Nephron progenitor cell (in vitro differentiated cells): ENCODE measurements around the gene IFITM5.

Source experiments
- DNase-seq: peaks from one replicate; pipeline ENCODE4 v3.0.0; 2021
- H3K27ac Mint-ChIP-seq: 2 replicates; pipeline ENCODE4 v1.8.0; 2021; ENCODE audit warnings: mild to moderate bottlenecking, moderate library complexity, mixed read lengths
- H3K27me3 Mint-ChIP-seq: 2 replicates; pipeline ENCODE4 v1.8.0; 2021; ENCODE audit warnings: mild to moderate bottlenecking, low read depth, mixed read lengths; ENCODE audit not compliant: poor library complexity
- H3K36me3 Mint-ChIP-seq: 2 replicates; pipeline ENCODE4 v1.8.0; 2021; ENCODE audit warnings: low read depth, mixed read lengths
- H3K4me1 Mint-ChIP-seq: 2 replicates; pipeline ENCODE4 v1.8.0; 2021; ENCODE audit warnings: mixed read lengths
- H3K4me3 Mint-ChIP-seq: 2 replicates; pipeline ENCODE4 v1.8.0; 2021; ENCODE audit warnings: mild to moderate bottlenecking, moderate library complexity, mixed read lengths
- H3K9me3 Mint-ChIP-seq: 2 replicates; pipeline ENCODE4 v1.8.0; 2021; ENCODE audit warnings: mild to moderate bottlenecking, moderate library complexity, mixed read lengths
- CTCF ChIP-seq: fragments of 200-600 bp; sonication (generic); IDR thresholded peaks from 2 replicates; pipeline ENCODE4 v1.5.0; 2021; ENCODE audit warnings: antibody characterized with exemption

Gene IFITM5

DNA sequence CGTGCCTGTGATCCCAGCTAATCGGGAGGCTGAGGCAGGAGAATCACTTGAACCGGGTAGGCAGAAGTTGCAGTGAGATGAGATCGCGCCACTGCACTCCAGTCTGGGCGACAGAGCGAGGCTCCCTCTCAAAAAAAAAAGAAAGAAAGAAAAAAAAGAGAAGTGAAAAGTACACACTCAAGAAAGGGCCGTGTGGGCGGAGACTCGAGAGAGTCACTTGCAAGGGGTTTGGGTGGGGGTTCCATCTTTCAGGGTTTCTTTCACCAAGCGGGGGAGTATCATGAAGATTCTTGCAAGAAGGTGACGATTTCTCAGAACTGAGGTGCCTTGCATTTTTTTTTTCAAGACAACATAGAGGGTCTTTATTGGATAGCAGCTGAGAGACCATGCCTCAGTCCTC, 4.0 kb upstream of the IFITM5 start:
- Mint-ChIP-seq H3K27ac (no peak overlapping the region), H3K4me1 (peaks cover 61% of the 10 kb centered on the region)

DNA sequence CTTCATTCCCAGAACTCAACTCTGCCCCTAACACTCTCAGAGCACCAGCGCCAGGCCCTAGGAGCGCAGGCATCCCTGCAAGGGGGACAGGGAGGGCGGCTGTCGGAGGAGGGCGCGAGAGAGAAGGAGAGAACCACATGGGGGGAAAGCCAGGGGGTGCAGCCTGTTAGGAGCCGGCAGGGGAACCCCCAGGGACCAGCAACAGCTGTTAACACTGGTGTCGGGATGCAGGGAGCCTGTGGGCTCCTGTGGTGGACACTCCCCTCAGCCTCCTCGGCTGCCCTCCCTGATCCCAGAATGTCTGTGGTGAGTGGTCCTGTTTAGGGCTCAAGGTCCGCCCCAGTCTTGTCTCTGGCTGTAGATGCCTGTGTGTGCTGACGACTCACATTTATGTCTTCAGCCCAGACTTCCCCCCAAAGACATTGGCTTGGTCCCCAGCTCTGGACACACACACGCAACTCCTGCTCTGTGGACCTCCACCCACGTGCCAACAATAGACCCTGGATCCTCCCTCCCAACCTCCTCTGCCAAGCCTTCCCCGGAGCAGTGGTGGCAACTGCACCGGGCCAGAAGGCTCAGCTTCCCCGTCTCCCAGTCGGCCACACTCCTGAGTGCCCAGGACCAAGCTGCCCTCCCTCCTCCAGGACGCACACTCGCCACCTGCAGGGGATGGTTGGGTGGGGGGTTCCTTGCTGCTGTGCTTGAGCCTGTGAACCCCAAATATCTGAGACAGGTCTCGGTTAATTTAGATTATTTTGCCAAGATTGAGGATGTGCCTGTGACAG, 817 bp upstream of the IFITM5 start:
- H3K27ac Mint-ChIP-seq = no peak overlapping the region
- peak; percentile 52 for DNase-seq
- no peak for TF ChIP-seq CTCF

More for the DNA sequence above, 4.0 kb upstream of the IFITM5 start:
- no peak overlapping the region for H3K4me3 Mint-ChIP-seq
- no peak for TF ChIP-seq CTCF
- H3K27me3 Mint-ChIP-seq = no peaks in the 10 kb centered on the region
- peaks cover 4% of the 10 kb centered on the region for H3K36me3 Mint-ChIP-seq
- no peak for DNase-seq
- H3K9me3 Mint-ChIP-seq = peaks cover 19% of the 10 kb centered on the region

DNA sequence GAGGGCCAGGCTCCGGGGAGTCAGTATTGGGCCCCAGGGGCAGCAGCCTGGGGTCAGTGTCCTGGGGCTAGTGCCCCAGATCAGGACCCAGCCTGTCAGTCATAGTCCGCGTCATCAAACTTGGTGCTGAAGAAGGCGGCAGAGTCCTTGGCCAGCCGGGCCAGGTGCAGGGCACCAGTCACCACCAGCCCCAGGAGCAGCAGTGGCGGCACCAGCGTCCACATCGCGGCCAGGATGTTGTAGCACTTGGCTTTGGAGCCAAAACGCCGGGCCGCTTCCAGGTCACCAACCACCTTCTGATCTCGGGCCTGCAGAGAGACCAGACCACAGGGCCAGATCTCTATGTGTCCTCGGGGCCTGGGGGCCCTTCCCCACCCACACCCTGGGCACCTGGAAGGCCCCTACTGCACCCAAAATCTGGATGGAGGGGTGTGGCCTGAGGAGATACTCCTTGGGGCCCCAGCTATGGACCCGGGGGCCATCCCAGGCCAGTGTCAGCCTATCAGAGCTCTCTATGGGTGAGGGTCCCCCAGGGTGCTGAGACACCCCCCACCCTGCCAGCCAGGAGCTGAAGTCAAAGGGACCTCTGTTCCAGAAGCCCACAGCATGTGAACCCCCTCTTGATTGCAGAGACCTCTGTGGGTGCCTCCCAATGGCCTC, 790 bp downstream of the IFITM5 start:
- Mint-ChIP-seq H3K27ac (no peak overlapping the region), H3K27me3 (no peaks in the 10 kb centered on the region), H3K9me3 (peaks cover 17% of the 10 kb centered on the region), H3K4me1 (peaks cover 50% of the 10 kb centered on the region), H3K4me3 (no peak overlapping the region), H3K36me3 (peaks cover 4% of the 10 kb centered on the region)
- no peak for TF ChIP-seq CTCF
- no peak for DNase-seq

More for the DNA sequence above, 817 bp upstream of the IFITM5 start:
- Mint-ChIP-seq H3K36me3 (peaks cover 4% of the 10 kb centered on the region), H3K4me3 (peak overlapping the region; percentile 3), H3K9me3 (peaks cover 19% of the 10 kb centered on the region), H3K4me1 (peaks cover 51% of the 10 kb centered on the region), H3K27me3 (no peaks in the 10 kb centered on the region)

- Mint-ChIP-seq H3K27me3 (no peaks in the 10 kb centered on the region), H3K9me3 (peaks cover 11% of the 10 kb centered on the region), H3K4me1 (peaks cover 47% of the 10 kb centered on the region), H3K27ac (peak overlapping the region; percentile 90), H3K4me3 (no peak overlapping the region), H3K36me3 (peaks cover 1% of the 10 kb centered on the region)
- DNase-seq = peak; percentile 3
- no peak for TF ChIP-seq CTCF
These were observed 1.5 kb downstream of the IFITM5 start for GRCh38 chr11:297586-298405.

DNA sequence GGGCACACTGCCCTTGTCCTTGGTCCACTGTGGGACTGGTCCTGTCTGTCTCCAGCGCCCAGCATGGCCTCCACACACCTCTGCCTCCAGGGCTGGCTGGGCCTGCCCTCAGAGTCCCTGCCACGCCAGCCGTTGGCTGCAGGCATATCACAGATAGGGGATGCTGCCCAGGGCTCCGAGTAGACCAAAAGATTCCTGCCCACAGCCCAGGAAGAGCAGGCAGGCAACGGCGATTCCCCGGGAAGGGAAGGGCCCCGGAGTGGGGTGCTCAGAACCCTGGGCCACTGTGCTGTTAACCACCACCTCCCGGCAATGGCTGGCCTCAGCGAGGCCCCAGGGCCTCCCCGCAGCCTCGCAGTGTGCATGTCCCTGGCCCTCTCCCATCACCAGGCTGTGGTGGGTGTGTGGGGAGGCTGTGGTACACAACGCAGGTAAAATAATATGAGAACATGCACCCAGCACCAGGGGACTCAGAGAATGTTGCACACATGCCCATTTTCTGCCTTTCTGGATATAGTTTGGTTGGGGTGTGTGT, 2.2 kb downstream of the IFITM5 start:
- no peaks in the 10 kb centered on the region for H3K36me3 Mint-ChIP-seq
- H3K27me3 Mint-ChIP-seq = no peaks in the 10 kb centered on the region
- DNase-seq = no peak
- no peak overlapping the region for H3K4me3 Mint-ChIP-seq
- peaks cover 42% of the 10 kb centered on the region for H3K4me1 Mint-ChIP-seq
- H3K9me3 Mint-ChIP-seq = peaks cover 6% of the 10 kb centered on the region
- no peak for TF ChIP-seq CTCF
- no peak overlapping the region for H3K27ac Mint-ChIP-seq
